Smooth muscle cell (in vitro differentiated cells): Measurements from ENCODE around the gene POLE3. TPM values are rescaled to one million over a fixed set of nuclear protein-coding genes. Genes with fewer than 3 reads are reported as not detected.

Experiments
- DNase-seq: peaks from one replicate; lab custom pipeline; 2025; ENCODE audit not compliant: unreplicated experiment; lab: John Stamatoyannopoulos, UW
- H2AFZ ChIP-seq: fragments of 200-600 bp; sonication (generic); 2 replicates; pipeline ENCODE4 v1.6.0; 2016; ENCODE audit warnings: antibody characterized with exemption, low read depth, mild to moderate bottlenecking
- H3F3A ChIP-seq: fragments of 200-600 bp; sonication (generic); 2 replicates; pipeline ENCODE4 v1.6.0; 2017; ENCODE audit warnings: antibody characterized with exemption, low read depth
- H3K27ac ChIP-seq: fragments of 200-600 bp; sonication (generic); 2 replicates; pipeline ENCODE4 v1.5.1; 2016; ENCODE audit warnings: low read depth, mild to moderate bottlenecking
- H3K27me3 ChIP-seq: fragments of 200-600 bp; sonication (generic); 2 replicates; pipeline ENCODE4 v1.6.1; 2016; ENCODE audit warnings: low read depth, mild to moderate bottlenecking
- H3K36me3 ChIP-seq: fragments of 200-600 bp; sonication (generic); 2 replicates; pipeline ENCODE4 v1.5.1; 2016; ENCODE audit warnings: low read depth
- H3K4me1 ChIP-seq: fragments of 200-600 bp; sonication (generic); 2 replicates; pipeline ENCODE4 v1.5.1; 2016; ENCODE audit warnings: low read depth
- H3K4me2 ChIP-seq: fragments of 200-600 bp; sonication (generic); 2 replicates; pipeline ENCODE4 v1.6.0; 2016; ENCODE audit warnings: mild to moderate bottlenecking
- H3K4me3 ChIP-seq: fragments of 200-600 bp; sonication (generic); 2 replicates; pipeline ENCODE4 v1.5.1; 2016; ENCODE audit warnings: mild to moderate bottlenecking
- H3K79me2 ChIP-seq: fragments of 200-600 bp; sonication (generic); 2 replicates; pipeline ENCODE4 v1.6.0; 2016; ENCODE audit warnings: low read depth, mild to moderate bottlenecking
- H3K9ac ChIP-seq: fragments of 200-600 bp; sonication (generic); 2 replicates; pipeline ENCODE4 v1.6.0; 2016; ENCODE audit warnings: low read depth
- H3K9me3 ChIP-seq: fragments of 200-600 bp; sonication (generic); replicated peaks from 2 replicates; pipeline ENCODE4 v1.5.1; 2016; ENCODE audit warnings: low read depth
- H4K20me1 ChIP-seq: fragments of 200-600 bp; sonication (generic); 2 replicates; pipeline ENCODE4 v1.6.0; 2016; ENCODE audit warnings: low read depth
- whole genome bisulfite sequencing: methylation state at CpG from one replicate; pipeline ENCODE4 v1.1.7; 2016; ENCODE audit warnings: low lambda C conversion rate; 5-methylcytosine and 5-hydroxymethylcytosine counted together
- polyA plus RNA-seq: library from polyadenylated mRNA; unstranded; fragments of >200 nt; fragmentation: Nextera tagmentation; extraction: Ambion mirVana; gene quantifications from 2 replicates; pipeline ENCODE4 v1.2.1, GENCODE V29; 2016
- total RNA-seq: library from RNA; depleted of rRNA; stranded (reverse); fragments of >200 nt; gene quantifications from 2 replicates; pipeline ENCODE4 v1.2.3, GENCODE V29; 2014
- TF ChIP-seq, protein P1 (sequence below): fragments of 200-600 bp; sonication (generic); IDR thresholded peaks from 2 replicates; pipeline ENCODE4 v1.5.1; 2017; ENCODE audit warnings: borderline replicate concordance, mild to moderate bottlenecking, antibody characterized with exemption; ENCODE audit not compliant: insufficient read depth, poor library complexity, severe bottlenecking

The POLE3 gene
- total and polyA plus RNA-seq, 2 experiments from 2014 or later: 35.3 to 40.8 TPM

DNA sequence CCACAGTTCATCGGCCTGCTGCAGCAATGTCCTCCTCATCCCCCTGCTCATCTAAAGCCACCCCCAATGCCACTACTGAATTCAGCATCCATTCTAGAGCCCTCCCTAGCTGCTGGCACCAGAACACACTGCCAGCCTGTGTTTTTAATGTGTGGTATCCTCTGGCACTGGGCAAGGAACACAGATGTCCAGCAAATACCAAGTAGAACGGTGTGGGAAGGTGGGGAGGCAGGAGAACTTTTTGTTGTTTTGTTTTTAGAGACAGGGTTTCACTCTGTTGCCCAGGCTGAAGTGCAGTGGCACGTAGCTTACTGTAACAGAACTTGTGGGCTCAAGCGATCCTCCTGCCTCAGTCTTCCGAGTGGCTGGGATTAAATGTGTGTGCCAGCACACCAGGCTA, 38.4 kb downstream of the POLE3 start:
- 93% methylated on average over 5 of the region's 5 CpGs for WGBS
- H3K79me2 ChIP-seq: no peaks in the 10 kb centered on the region

DNA sequence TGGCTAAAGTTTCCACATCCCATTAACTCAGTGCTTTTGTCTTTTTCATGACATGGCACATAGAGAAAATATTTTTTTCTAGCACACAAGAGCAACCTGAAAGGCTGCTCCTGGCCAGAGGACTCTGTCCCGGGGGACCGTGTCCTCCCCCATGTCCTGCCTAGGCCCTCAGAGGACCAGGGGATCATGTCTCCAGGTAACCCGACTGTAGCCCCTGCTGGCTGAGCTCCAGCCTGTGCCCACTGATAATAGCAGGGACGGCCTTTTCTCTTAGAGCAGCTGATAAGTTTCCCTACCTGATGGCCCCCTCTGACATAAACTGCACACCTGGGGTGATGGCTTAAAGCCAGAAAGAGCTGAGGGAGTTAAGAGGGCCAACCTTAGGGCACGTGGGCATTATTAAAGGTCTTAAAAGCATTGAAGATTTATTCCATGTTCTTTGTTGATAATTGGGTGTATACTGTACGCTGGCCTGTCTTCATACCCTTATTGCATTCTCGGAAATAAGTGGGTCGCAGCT, 39.6 kb downstream of the POLE3 start:
- H3K4me3 ChIP-seq: no peak overlapping the region
- H3K4me1 ChIP-seq: no peaks in the 10 kb centered on the region
- 87% methylated on average over 8 of the region's 8 CpGs for WGBS
- H2AFZ ChIP-seq: no peak overlapping the region
- H3K9me3 ChIP-seq: no peaks in the 10 kb centered on the region
- H3K9ac ChIP-seq: no peak overlapping the region
- H3K79me2 ChIP-seq: no peaks in the 10 kb centered on the region
- no peak overlapping the region for H3K27ac ChIP-seq
- TF ChIP-seq, protein P1, sequence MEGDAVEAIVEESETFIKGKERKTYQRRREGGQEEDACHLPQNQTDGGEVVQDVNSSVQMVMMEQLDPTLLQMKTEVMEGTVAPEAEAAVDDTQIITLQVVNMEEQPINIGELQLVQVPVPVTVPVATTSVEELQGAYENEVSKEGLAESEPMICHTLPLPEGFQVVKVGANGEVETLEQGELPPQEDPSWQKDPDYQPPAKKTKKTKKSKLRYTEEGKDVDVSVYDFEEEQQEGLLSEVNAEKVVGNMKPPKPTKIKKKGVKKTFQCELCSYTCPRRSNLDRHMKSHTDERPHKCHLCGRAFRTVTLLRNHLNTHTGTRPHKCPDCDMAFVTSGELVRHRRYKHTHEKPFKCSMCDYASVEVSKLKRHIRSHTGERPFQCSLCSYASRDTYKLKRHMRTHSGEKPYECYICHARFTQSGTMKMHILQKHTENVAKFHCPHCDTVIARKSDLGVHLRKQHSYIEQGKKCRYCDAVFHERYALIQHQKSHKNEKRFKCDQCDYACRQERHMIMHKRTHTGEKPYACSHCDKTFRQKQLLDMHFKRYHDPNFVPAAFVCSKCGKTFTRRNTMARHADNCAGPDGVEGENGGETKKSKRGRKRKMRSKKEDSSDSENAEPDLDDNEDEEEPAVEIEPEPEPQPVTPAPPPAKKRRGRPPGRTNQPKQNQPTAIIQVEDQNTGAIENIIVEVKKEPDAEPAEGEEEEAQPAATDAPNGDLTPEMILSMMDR: no peak
- H3K4me2 ChIP-seq: no peak overlapping the region
- no peak for DNase-seq
- no peaks in the 10 kb centered on the region for H3F3A ChIP-seq
- H3K27me3 ChIP-seq: no peaks in the 10 kb centered on the region
- no peaks in the 10 kb centered on the region for H3K36me3 ChIP-seq
- H4K20me1 ChIP-seq: no peaks in the 10 kb centered on the region

More for the DNA sequence above, 38.4 kb downstream of the POLE3 start:
- H3K4me1 ChIP-seq: no peaks in the 10 kb centered on the region
- TF ChIP-seq, protein P1: no peak
- H4K20me1 ChIP-seq: no peaks in the 10 kb centered on the region
- no peak overlapping the region for H3K4me2 ChIP-seq
- no peaks in the 10 kb centered on the region for H3K27me3 ChIP-seq
- DNase-seq: no peak
- H3K9ac ChIP-seq: no peak overlapping the region
- H3F3A ChIP-seq: no peaks in the 10 kb centered on the region
- H3K4me3 ChIP-seq: no peak overlapping the region
- H2AFZ ChIP-seq: no peak overlapping the region
- H3K36me3 ChIP-seq: no peaks in the 10 kb centered on the region
- H3K9me3 ChIP-seq: no peaks in the 10 kb centered on the region
- H3K27ac ChIP-seq: no peak overlapping the region

DNA sequence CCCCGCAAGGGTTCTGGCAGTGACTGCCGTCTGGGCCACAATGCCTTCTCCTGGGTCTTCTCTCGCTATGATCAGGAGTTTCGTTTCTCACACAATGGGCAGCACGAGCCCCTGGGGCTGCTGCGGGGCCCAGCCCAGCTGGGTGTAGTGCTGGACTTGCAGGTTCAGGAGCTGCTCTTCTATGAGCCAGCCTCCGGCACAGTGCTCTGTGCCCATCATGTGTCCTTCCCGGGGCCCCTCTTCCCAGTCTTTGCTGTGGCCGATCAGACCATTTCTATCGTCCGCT, 40.7 kb downstream of the POLE3 start:
- TF ChIP-seq, protein P1: no peak
- H3K9ac ChIP-seq: no peak overlapping the region
- no peaks in the 10 kb centered on the region for H3K27me3 ChIP-seq
- H3F3A ChIP-seq: no peaks in the 10 kb centered on the region
- no peaks in the 10 kb centered on the region for H3K79me2 ChIP-seq
- no peaks in the 10 kb centered on the region for H3K36me3 ChIP-seq
- WGBS: 89% methylated on average over 11 of the region's 11 CpGs
- no peaks in the 10 kb centered on the region for H3K4me1 ChIP-seq
- no peak overlapping the region for H3K4me3 ChIP-seq
- no peak overlapping the region for H3K27ac ChIP-seq
- DNase-seq: no peak
- H3K9me3 ChIP-seq: no peaks in the 10 kb centered on the region
- H3K4me2 ChIP-seq: no peak overlapping the region
- H4K20me1 ChIP-seq: no peaks in the 10 kb centered on the region
- H2AFZ ChIP-seq: no peak overlapping the region

DNA sequence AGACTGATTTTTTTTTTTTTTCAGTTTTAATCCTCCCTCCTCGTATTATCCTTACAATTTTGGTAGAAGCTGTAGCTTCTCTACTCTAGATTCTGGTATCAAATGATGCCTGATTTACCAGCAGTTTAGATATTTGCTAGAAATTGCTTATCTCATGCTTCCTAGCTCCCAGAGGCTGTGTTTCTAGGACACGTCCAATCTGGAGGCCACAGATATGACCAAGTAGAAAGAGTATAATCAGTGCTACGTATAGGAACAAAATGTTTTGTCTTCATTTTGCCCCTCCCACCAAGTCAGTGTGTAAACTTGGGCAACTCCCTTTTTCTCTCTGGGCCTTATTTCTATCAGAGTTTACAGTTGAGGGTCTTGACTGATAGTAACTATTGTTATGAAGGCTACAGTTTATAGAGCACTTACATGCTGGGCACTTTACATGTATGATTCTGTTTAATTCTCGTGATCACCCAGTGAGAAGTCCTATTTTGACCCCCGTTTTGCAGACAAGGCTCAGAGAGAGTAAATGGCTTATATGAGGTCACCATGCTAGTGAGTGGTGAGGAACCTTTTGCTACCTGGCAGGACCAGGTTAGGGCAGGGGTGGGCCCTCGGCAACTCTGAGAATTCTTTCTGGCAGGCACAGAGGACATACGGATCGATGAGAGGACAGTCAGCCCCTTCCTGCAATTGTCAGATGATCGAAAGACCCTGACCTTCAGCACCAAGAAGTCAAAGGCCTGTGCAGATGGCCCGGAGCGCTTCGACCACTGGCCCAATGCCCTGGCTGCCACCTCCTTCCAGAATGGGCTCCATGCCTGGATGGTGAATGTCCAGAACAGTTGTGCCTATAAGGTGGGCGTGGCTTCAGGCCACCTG, 41.3 kb downstream of the POLE3 start:
- H3K27me3 ChIP-seq: no peaks in the 10 kb centered on the region
- no peaks in the 10 kb centered on the region for H3F3A ChIP-seq
- no peaks in the 10 kb centered on the region for H3K79me2 ChIP-seq
- no peak overlapping the region for H3K4me2 ChIP-seq
- H3K4me3 ChIP-seq: no peak overlapping the region
- DNase-seq: no peak
- no peaks in the 10 kb centered on the region for H4K20me1 ChIP-seq
- H2AFZ ChIP-seq: no peak overlapping the region
- H3K9me3 ChIP-seq: no peaks in the 10 kb centered on the region
- H3K9ac ChIP-seq: no peak overlapping the region
- H3K4me1 ChIP-seq: no peaks in the 10 kb centered on the region
- TF ChIP-seq, protein P1: no peak
- H3K36me3 ChIP-seq: no peaks in the 10 kb centered on the region
- H3K27ac ChIP-seq: no peak overlapping the region
- WGBS: 87% methylated on average over 13 of the region's 13 CpGs
